Coronary artery (tissue), 2 donors: ENCODE data around the gene PRMT1.

Experiments
- DNase-seq: peaks from one replicate; pipeline ENCODE4 v3.0.0-alpha.2; 2017; ENCODE audit warnings: low spot score
- H3K27ac ChIP-seq, 2 donors: fragments of 200-600 bp; sonication (generic); one replicate each; pipeline ENCODE4 v1.5.1; 2016 to 2019
- H3K4me3 ChIP-seq: fragments of 200-600 bp; sonication (generic); 2 replicates; pipeline ENCODE4 v1.5.1; 2016; ENCODE audit warnings: mild to moderate bottlenecking, moderate library complexity
- TF ChIP-seq, protein P1 (sequence below): fragments of 200-600 bp; sonication (generic); IDR thresholded peaks from one replicate; pipeline ENCODE4 v1.5.1; 2019; ENCODE audit warnings: antibody characterized with exemption

Gene PRMT1

DNA sequence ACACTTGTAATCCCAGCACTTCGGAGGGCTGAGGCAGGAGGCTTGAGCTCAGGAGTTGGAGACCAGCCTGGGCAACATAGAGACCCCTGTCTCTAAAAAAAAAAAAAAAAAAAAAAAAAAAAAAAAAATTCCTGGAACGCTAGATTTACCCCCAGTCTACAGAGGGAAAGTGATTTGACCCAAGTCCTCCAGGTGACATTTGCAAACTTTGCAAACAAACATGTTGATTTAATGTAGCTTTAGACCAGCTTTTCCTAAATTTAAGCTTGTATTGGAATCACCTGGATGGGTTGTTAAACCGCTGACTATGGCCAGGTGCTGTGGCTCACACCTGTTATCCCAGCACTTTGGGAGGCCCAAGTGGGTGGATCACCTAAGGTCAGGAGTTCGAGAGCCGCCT is 22.3 kb downstream of the PRMT1 start:
- no peak overlapping the region for H3K27ac ChIP-seq
- TF ChIP-seq, protein P1, sequence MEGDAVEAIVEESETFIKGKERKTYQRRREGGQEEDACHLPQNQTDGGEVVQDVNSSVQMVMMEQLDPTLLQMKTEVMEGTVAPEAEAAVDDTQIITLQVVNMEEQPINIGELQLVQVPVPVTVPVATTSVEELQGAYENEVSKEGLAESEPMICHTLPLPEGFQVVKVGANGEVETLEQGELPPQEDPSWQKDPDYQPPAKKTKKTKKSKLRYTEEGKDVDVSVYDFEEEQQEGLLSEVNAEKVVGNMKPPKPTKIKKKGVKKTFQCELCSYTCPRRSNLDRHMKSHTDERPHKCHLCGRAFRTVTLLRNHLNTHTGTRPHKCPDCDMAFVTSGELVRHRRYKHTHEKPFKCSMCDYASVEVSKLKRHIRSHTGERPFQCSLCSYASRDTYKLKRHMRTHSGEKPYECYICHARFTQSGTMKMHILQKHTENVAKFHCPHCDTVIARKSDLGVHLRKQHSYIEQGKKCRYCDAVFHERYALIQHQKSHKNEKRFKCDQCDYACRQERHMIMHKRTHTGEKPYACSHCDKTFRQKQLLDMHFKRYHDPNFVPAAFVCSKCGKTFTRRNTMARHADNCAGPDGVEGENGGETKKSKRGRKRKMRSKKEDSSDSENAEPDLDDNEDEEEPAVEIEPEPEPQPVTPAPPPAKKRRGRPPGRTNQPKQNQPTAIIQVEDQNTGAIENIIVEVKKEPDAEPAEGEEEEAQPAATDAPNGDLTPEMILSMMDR = no peak
- H3K4me3 ChIP-seq = no peak overlapping the region
- DNase-seq = no peak

DNA sequence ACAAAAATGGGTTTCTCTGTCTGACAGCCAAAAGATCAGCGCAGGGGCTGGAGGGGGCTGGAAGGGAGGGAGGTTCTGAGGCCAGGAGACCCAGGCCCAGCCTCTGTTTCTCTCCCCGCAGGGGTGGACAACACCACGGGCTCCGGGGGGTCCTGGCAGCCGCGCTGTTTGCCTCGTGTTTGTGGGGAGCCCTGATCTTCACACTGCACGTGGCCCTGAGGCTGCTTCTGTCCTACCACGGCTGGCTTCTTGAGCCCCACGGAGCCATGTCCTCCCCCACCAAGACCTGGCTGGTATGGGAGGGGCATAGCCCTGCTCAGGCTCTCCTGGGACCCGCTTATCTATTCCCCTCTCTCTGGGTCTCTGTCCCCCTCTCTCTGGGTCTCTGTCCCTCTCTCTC is 23.5 kb downstream of the PRMT1 start:
- no peak overlapping the region for H3K4me3 ChIP-seq
- TF ChIP-seq, protein P1 = no peak
- no peak overlapping the region for H3K27ac ChIP-seq
- DNase-seq = no peak

DNA sequence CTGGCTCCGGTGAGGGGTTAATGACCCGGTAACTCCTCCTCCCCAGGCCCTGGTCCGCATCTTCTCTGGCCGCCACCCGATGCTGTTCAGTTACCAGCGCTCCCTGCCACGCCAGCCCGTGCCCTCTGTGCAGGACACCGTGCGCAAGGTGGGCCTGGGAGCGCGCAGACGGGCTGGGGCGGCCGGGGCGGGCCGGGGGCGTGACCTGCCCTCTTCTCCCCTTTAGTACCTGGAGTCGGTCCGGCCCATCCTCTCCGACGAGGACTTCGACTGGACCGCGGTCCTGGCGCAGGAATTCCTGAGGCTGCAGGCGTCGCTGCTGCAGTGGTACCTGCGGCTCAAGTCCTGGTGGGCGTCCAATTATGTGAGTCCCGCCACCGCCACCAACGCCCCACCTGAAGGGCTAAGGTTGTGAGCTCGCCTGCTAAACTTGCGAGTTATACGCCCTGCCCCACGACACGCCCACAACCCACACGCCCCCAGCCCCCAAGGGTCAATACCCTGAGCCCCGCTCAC is 24.3 kb downstream of the PRMT1 start:
- no peak for DNase-seq
- Histone ChIP-seq H3K4me3 (no peak overlapping the region), H3K27ac (no peak overlapping the region)
- TF ChIP-seq, protein P1 = no peak

DNA sequence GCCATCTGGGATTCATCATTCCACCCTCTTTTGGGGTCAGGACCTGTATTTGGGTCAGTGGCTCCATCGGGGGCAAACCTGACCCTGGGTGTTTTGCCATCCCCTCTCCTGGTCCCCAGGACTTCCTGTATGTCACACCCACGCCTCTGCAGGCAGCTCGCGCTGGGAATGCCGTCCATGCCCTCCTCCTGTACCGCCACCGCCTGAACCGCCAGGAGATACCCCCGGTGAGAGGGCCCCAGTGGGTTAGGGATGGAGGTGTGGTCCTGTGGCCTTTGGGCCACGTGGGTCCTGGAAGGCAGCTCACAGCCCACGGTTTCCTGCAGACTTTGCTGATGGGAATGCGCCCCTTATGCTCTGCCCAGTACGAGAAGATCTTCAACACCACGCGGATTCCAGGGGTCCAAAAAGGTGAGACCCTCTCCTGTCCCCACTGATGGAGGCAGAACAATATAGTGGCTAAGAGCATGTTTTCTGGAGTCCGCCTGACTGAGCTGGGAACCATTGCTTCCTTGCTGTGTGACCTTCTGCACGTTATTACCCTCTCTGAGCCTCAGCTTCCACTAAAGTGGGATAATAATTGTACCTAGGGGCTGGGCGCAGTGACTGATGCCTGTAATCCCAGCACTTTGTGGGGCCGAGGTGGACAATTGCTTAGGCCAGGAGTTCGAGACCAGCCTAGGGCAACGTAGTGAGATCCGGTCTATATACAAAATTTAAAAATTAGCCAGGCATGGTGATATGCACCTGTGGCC is 28.0 kb downstream of the PRMT1 start:
- H3K27ac ChIP-seq = no peak overlapping the region
- TF ChIP-seq, protein P1 = no peak
- no peak for DNase-seq
- no peak overlapping the region for H3K4me3 ChIP-seq

DNA sequence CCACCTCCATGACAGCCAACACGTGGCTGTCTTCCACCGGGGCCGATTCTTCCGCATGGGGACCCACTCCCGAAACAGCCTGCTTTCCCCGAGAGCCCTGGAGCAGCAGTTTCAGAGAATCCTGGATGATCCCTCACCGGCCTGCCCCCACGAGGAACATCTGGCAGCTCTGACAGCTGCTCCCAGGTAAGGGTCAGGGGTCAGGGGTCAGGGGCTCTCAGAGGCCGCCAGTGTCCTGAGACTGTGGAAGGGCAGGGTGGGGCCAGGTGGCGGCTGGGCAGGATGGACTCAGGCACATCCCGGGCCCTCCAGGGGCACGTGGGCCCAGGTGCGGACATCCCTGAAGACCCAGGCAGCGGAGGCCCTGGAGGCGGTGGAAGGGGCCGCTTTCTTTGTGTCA is 28.8 kb downstream of the PRMT1 start:
- TF ChIP-seq, protein P1 = no peak
- DNase-seq = no peak

DNA sequence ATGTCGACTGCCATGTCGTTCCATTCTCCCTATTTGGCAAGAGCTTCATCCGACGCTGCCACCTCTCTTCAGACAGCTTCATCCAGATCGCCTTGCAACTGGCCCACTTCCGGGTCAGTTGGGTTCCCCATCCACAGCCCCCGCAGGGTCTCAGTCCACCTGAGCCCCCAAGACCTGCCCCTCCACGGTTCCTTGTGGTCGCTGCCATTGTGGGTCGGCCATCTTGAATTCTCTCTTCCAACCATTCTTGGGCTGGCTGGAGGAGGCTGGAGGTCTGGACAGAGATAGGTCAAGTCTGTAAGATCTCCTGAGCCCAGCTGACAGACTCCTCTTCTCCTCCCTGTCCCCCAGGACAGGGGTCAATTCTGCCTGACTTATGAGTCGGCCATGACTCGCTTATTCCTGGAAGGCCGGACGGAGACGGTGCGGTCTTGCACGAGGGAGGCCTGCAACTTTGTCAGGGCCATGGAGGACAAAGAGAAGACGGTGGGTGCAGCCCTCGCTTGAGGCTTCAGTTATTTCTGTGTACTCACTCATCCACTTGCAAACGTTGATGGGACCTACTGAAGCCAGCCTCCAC is 33.4 kb downstream of the PRMT1 start:
- DNase-seq = no peak
- TF ChIP-seq, protein P1 = no peak
- Histone ChIP-seq H3K4me3 (no peak overlapping the region), H3K27ac (no peak overlapping the region)

More for the DNA sequence above, 28.8 kb downstream of the PRMT1 start:
- Histone ChIP-seq H3K27ac (no peak overlapping the region), H3K4me3 (no peak overlapping the region)

DNA sequence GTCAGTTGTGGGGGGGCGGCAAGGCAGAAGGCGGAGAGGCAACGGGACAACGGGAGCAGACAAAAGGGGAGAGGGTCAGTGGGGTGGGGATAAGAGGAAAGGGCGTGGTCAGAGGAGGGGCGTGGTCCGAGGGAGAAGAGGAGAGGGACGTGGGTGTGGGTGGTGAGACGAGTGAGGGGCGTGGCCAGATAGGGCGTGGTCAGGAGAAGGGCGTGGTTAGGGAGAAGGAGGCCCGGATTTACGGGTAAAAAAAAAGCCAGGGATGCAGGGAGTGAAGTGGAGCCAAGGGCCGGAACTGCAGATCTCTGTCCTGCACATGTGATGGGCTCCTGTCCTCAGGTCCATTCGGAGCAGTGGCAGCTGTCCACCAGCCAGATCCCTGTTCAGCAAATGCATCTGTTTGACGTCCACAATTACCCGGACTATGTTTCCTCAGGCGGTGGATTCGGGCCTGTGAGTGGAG is 35.4 kb downstream of the PRMT1 start:
- TF ChIP-seq, protein P1 = no peak
- no peak overlapping the region for H3K27ac ChIP-seq
- H3K4me3 ChIP-seq = no peak overlapping the region
- DNase-seq = no peak
